IMR-90 (cell line): ENCODE measurements around the gene STIM1.

ENCODE experiments used
- BHLHE40 ChIP-seq: fragments of 150-350 bp; IDR thresholded peaks from 2 replicates; pipeline ENCODE4 v1.6.1; 2016; ENCODE audit warnings: mild to moderate bottlenecking, low read depth, low read length
- CEBPB ChIP-seq: IDR thresholded peaks from 2 replicates; pipeline ENCODE4 v1.6.1; 2012; ENCODE audit warnings: low read depth, low read length, improper control_type of control experiment
- CHD1 ChIP-seq: IDR thresholded peaks from 2 replicates; pipeline ENCODE4 v1.6.1; 2012; ENCODE audit warnings: low read depth, low read length, improper control_type of control experiment
- CTCF ChIP-seq: conservative IDR thresholded peaks from 2 replicates; pipeline ENCODE4 v1.5.1; 2012; ENCODE audit warnings: mild to moderate bottlenecking, low read depth, low read length, improper control_type of control experiment
- FOS ChIP-seq: fragments of 150-350 bp; IDR thresholded peaks from 2 replicates; pipeline ENCODE4 v1.6.1; 2016; ENCODE audit warnings: low read depth, low read length
- MAFK ChIP-seq: IDR thresholded peaks from 2 replicates; pipeline ENCODE4 v1.6.1; 2012; ENCODE audit warnings: low read depth, low read length, improper control_type of control experiment
- MAZ ChIP-seq: IDR thresholded peaks from 2 replicates; pipeline ENCODE4 v1.6.1; 2012; ENCODE audit warnings: low read depth, mild to moderate bottlenecking, low read length, improper control_type of control experiment, moderate library complexity, borderline replicate concordance
- POLR2A ChIP-seq: IDR thresholded peaks from 2 replicates; pipeline ENCODE4 v1.6.1; 2012; ENCODE audit warnings: mild to moderate bottlenecking, low read depth, low read length
- RAD21 ChIP-seq: IDR thresholded peaks from 2 replicates; pipeline ENCODE4 v1.6.1; 2012; ENCODE audit warnings: low read length, improper control_type of control experiment
- RCOR1 ChIP-seq: IDR thresholded peaks from 2 replicates; pipeline ENCODE4 v1.6.1; 2012; ENCODE audit warnings: mild to moderate bottlenecking, low read length, improper control_type of control experiment; ENCODE audit not compliant: insufficient replicate concordance
- RFX5 ChIP-seq: IDR thresholded peaks from 2 replicates; pipeline ENCODE4 v1.8.0; 2012; ENCODE audit warnings: low read depth, mild to moderate bottlenecking, low read length, moderate library complexity
- SMC3 ChIP-seq: fragments of 150-350 bp; IDR thresholded peaks from 2 replicates; pipeline ENCODE4 v1.6.1; 2016; ENCODE audit warnings: low read depth, mild to moderate bottlenecking, antibody characterized with exemption, low read length, moderate library complexity
- USF2 ChIP-seq: fragments of 150-350 bp; IDR thresholded peaks from 2 replicates; pipeline ENCODE4 v1.6.1; 2017; ENCODE audit warnings: mild to moderate bottlenecking, antibody characterized with exemption, low read length, low read depth

- TF ChIP-seq BHLHE40 (no peak), CTCF (no peak), POLR2A (no peak), RAD21 (no peak), FOS (no peak), USF2 (no peak), RFX5 (no peak), CHD1 (no peak), MAZ (no peak), SMC3 (no peak), CEBPB (no peak), RCOR1 (no peak), MAFK (no peak)
Observed at GRCh38 chr11:3977078-3977477, 121.6 kb downstream of the STIM1 start.
